Mucosa of descending colon (tissue), 3 donors: ENCODE results near the gene RAF1. TPM values are rescaled to one million over a fixed set of nuclear protein-coding genes. Genes with fewer than 3 reads are reported as not detected.
"Not testable (repeated sequence)": the region's sequence is repeated elsewhere in the genome, so short reads cannot be mapped to it uniquely, and the experiment has no call there.

Experiments
- ATAC-seq: fragments of 200-7000 bp; cut with Tn5 transposase; one replicate; pipeline ENCODE4 v1.9.1; 2020; ENCODE audit warnings: mild to moderate bottlenecking, moderate library complexity
- DNase-seq, 3 donors: peaks; one replicate each; pipeline ENCODE4 v3.0.0-alpha.2; 2020
- H3K36me3 ChIP-seq: fragments of 200-600 bp; one replicate; pipeline ENCODE4 v1.8.0; 2021; ENCODE audit warnings: low read depth, mild to moderate bottlenecking
- H3K4me1 ChIP-seq: fragments of 200-600 bp; one replicate; pipeline ENCODE4 v1.8.0; 2021; ENCODE audit warnings: low read depth, mild to moderate bottlenecking
- H3K4me3 ChIP-seq: fragments of 200-600 bp; one replicate; pipeline ENCODE4 v1.8.0; 2021; ENCODE audit warnings: mild to moderate bottlenecking
- H3K9me3 ChIP-seq: fragments of 200-600 bp; one replicate; pipeline ENCODE4 v1.8.0; 2021; ENCODE audit warnings: mild to moderate bottlenecking
- intact Hi-C, 2 donors: fragments of 100-400 bp; cut with DNase I in 1 of 2; cut with micrococcal nuclease in 1 of 2; formaldehyde crosslinking; loops; one replicate each; pipeline versions ENCODE4 v1.11.0 to v1.11.1; 2022; cut with DNase I, micrococcal nuclease
- total RNA-seq, 3 donors: library from RNA; stranded (reverse); fragmentation: NEBNext Ultra II Directional in 2 of 3; extraction: Animal tissue kit (Norgen Biotek cat#: 25700) in 2 of 3; gene quantifications; one replicate each; pipeline versions ENCODE4 v1.2.1 to v1.2.4, GENCODE V29; 2021 to 2023
- TF ChIP-seq, protein P1 (sequence below): fragments of 200-600 bp; IDR thresholded peaks from one replicate; pipeline ENCODE4 v1.8.0; 2022; ENCODE audit warnings: antibody characterized with exemption, mild to moderate bottlenecking
- donor health status: DM: no; HTN: no; CAD: no; lungs with moderate emphysema.
- donor health status: DM: no; HTN: no; CAD: no.
- donor health status: DM: no; HTN: yes; CAD: no.

RAF1 gene
- total RNA-seq, 3 donors from 2014 or later: 75.4 to 99.7 (median 76.9) TPM

DNA sequence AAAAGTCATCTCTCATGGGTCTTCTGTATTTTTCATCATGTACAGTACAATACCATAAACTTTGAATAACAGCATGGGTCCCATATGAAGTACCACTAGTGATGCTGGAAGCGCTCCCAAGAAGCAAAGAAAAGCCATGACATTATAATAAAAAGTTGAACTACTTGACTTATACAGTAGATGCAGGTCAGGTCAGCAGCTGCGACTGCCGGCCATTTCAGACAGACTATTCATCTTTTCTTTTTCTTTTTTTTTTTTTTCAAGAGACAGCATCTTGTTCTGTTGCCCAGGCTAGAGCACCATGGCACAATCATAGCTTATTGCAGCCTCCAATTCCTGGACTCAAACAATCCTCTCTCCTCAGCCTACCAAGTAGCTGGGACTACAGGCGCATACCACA, 10.2 kb downstream of the RAF1 start:
- no peaks in the 10 kb centered on the region for H3K9me3 ChIP-seq
- DNase-seq (no peak), ATAC-seq (no peak)
- no peaks in the 10 kb centered on the region for H3K36me3 ChIP-seq
- no peak overlapping the region for H3K4me3 ChIP-seq
- peaks cover 3% of the 10 kb centered on the region for H3K4me1 ChIP-seq
- intact Hi-C loops: no loop called here
- TF ChIP-seq, protein P1, sequence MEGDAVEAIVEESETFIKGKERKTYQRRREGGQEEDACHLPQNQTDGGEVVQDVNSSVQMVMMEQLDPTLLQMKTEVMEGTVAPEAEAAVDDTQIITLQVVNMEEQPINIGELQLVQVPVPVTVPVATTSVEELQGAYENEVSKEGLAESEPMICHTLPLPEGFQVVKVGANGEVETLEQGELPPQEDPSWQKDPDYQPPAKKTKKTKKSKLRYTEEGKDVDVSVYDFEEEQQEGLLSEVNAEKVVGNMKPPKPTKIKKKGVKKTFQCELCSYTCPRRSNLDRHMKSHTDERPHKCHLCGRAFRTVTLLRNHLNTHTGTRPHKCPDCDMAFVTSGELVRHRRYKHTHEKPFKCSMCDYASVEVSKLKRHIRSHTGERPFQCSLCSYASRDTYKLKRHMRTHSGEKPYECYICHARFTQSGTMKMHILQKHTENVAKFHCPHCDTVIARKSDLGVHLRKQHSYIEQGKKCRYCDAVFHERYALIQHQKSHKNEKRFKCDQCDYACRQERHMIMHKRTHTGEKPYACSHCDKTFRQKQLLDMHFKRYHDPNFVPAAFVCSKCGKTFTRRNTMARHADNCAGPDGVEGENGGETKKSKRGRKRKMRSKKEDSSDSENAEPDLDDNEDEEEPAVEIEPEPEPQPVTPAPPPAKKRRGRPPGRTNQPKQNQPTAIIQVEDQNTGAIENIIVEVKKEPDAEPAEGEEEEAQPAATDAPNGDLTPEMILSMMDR: no peak

DNA sequence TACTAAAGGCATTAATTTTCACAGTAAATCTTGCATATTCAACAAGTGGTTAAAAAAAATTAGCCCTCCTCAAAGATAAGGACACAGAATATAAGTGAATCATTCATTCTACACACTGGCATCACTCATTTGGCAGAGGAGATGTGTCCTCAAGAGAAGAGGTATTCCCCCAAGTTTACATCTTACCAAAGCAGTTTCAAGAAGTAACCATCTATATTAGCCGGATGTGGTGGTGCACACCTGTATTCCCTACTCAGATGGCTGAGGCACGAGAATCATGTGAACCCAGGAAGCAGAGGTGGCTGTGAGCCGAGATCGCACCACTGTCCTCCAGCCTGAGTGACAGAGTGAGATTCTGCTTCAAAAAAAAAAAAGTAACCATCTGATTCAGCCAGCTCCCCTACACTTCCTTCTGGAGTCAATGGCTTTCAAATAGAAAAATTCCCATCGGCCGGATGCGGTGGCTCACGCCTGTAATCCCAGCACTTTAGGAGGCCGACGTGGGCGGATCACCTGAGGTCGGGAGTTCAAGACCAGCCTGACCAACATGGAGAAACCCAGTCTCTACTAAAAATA, 15.4 kb downstream of the RAF1 start:
- H3K4me1 ChIP-seq: peaks cover 13% of the 10 kb centered on the region
- DNase-seq: no peak
- TF ChIP-seq, protein P1: no peak

DNA sequence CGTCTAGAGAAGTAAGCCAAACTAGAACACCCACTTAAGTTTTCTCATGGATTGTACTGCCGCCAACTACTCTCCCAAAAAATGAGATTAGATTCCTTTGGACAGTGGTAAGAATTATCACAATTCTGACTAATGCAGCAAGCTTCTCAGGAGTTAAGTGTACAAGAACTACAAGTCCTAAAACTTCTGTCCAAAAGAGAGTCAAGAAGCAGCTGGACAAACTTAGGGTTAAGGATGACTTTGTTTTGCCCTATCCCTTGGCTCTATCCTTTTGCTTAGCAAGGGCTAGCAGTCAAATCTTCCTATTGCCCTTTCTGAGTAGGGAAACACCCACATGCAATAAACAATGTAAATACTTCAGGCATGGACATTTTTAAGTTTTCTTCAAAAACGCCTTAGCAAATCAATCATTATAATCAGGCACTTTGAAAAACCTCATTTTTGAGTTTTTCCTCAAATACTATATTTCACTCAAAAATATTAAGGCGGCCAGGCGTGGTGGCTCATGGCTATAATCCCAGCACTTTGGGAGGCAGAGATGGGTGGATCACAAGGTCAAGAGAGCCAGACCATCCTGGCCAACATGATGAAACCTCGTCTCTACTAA, 19.5 kb downstream of the RAF1 start:
- intact Hi-C loops: no loop called here
- H3K4me3 ChIP-seq: no peak overlapping the region
- ATAC-seq (no peak), DNase-seq (no peak)
- TF ChIP-seq, protein P1: no peak
- no peaks in the 10 kb centered on the region for H3K36me3 ChIP-seq
- H3K4me1 ChIP-seq: peaks cover 16% of the 10 kb centered on the region
- H3K9me3 ChIP-seq: peaks cover 4% of the 10 kb centered on the region

More for the DNA sequence above, 15.4 kb downstream of the RAF1 start:
- H3K9me3 ChIP-seq: no peaks in the 10 kb centered on the region
- H3K36me3 ChIP-seq: no peaks in the 10 kb centered on the region
- intact Hi-C loops: no loop called here
- no peak for ATAC-seq
- H3K4me3 ChIP-seq: no peak overlapping the region

DNA sequence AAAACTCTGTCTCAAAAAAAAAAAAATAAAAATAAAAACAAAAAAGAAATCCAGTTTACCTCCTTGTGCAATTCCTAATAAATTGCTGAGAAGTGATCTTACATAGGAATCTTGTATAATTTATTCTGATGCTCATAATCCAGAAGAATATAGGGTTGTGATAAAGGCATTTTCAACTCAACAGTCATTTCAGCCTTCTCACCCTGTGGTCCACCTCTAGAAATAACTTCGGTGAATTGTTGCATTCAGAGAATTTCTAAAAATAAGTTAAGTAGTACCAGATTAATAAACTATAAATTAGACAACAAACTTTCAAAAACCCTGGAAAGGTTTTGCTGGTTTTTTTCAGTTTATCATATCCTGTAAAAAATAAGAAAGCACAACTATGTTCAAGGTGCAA, 20.2 kb downstream of the RAF1 start:
- intact Hi-C loops: no loop called here
- no peak overlapping the region for H3K4me3 ChIP-seq
- H3K36me3 ChIP-seq: no peaks in the 10 kb centered on the region
- ATAC-seq (no peak), DNase-seq (no peak)
- H3K4me1 ChIP-seq: peaks cover 16% of the 10 kb centered on the region
- TF ChIP-seq, protein P1: no peak
- peaks cover 4% of the 10 kb centered on the region for H3K9me3 ChIP-seq

DNA sequence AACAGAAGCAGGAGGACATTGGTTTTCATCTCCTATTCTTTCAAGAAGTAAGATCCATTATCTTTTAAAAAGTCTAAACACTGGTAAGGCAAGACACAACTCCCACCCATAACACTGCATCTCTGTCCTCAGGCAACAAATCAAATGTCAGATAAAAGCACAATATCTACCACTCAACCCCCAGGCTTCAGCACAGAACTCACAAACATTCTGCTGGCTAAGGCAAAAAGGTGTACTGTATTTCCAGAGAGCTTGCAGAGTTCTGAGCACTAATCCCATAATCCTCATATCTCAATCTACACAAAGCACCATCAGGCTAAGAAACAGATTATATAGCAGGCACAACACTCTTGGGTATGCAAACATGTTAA, 20.9 kb downstream of the RAF1 start:
- Histone ChIP-seq H3K9me3 (peaks cover 4% of the 10 kb centered on the region), H3K4me3 (no peak overlapping the region), H3K36me3 (no peaks in the 10 kb centered on the region), H3K4me1 (peaks cover 16% of the 10 kb centered on the region)
- ATAC-seq: no peak
- TF ChIP-seq, protein P1: no peak
- DNase-seq: no peak
- intact Hi-C loops: no loop called here

DNA sequence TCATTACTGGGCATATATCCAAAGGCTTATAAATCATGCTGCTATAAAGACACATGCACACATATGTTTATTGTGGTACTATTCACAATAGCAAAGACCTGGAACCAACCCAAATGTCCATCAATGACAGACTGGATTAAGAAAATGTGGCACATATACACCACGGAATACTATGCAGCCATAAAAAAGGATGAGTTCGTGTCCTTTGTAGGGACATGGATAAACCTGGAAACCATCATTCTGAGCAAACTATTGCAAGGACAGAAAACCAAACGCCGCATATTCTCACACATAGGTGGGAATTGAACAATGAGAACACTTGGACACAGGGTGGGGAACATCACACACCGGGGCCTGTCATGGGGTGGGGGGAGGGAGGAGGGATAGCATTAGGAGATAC, 23.1 kb downstream of the RAF1 start:
- intact Hi-C loops, H3K36me3 ChIP-seq, DNase-seq, H3K9me3 ChIP-seq, ATAC-seq, H3K4me3 ChIP-seq: not testable (repeated sequence)
- H3K4me1 ChIP-seq: peaks cover 16% of the 10 kb centered on the region
